K562 (cell line): Measurements from ENCODE around the gene HELLS. TPM values are rescaled to one million over a fixed set of nuclear protein-coding genes. Genes with fewer than 3 reads are reported as not detected.
A peak's percentile ranks its signal among the peaks of the same experiment; 100 is the strongest.

Source experiments
- ATAC-seq: fragments of 200-7000 bp; cut with Tn5 transposase; 3 replicates; pipeline ENCODE4 v1.9.1; 2020; ENCODE audit warnings: moderate library complexity
- BruUV-seq: library from RNA; stranded (reverse); fragments of 400-500 nt; replicated peaks from 2 replicates; lab custom pipeline; 2021; lab: Mats Ljungman, UMichigan
- CTCF ChIA-PET: fragments of 300-600 bp; formaldehyde crosslinking; extraction: SDS; loops from one replicate; lab custom pipeline; 2021; ENCODE audit warnings: low intra/inter-chr PET ratio; lab: Yijun Ruan, JAX
- POLR2A ChIA-PET: fragments of 300-600, 350-650 bp; sonication (Branson Sonifier 250); formaldehyde crosslinking; extraction: SDS; loops from one replicate; lab custom pipeline; 2021; ENCODE audit warnings: antibody characterized with exemption, inconsistent platforms; lab: Yijun Ruan, JAX
- DNase-seq, 4 experiments: peaks; one replicate each; pipeline versions ENCODE4 v3.0.0 to v3.0.0-alpha.2; 2011 to 2018; ENCODE audit warnings: low spot score in 3 of 4, mixed read lengths in 3 of 4; ENCODE audit errors: extremely low read depth in 1 of 4
- FAIRE-seq: peaks from 2 replicates; lab custom pipeline; 2011; peaks lifted over from hg19 to GRCh38; lab: Jason Lieb, UNC
- H2AFZ ChIP-seq: 2 replicates; pipeline ENCODE4 v1.6.0; 2011; ENCODE audit warnings: low read depth, low read length, control low read depth, inconsistent platforms
- H3K27ac ChIP-seq: fragments of 200-600 bp; 3 replicates; pipeline ENCODE4 v1.8.0; 2011; ENCODE audit warnings: low read depth, mild to moderate bottlenecking, control low read depth, inconsistent platforms, low read length, moderate library complexity, mixed read lengths; ENCODE audit errors: extremely low read depth
- H3K27me3 ChIP-seq, 2 experiments: fragments of 300-600 bp in 1 of 2; 2 replicates in 1 of 2; 3 replicates in 1 of 2; pipeline versions ENCODE4 v1.6.0 to v1.8.0; 2011; ENCODE audit warnings: inconsistent platforms in 2 of 2, low read length in 2 of 2, mild to moderate bottlenecking in 1 of 2, mixed read lengths in 1 of 2, moderate library complexity in 1 of 2; ENCODE audit not compliant: control insufficient read depth in 2 of 2, insufficient read depth in 2 of 2
- H3K36me3 ChIP-seq: fragments of 300-600 bp; 3 replicates; pipeline ENCODE4 v1.8.0; 2011; ENCODE audit warnings: mild to moderate bottlenecking, low read length, inconsistent platforms; ENCODE audit not compliant: control insufficient read depth, insufficient read depth
- H3K4me1 ChIP-seq, 2 experiments: fragments of 200-600 bp in 1 of 2; replicated peaks in 1 of 2; 2 replicates in 1 of 2; 3 replicates in 1 of 2; pipeline versions ENCODE4 v1.5.1 to v1.8.0; 2011; ENCODE audit warnings: inconsistent platforms in 2 of 2, low read length in 2 of 2, mild to moderate bottlenecking in 1 of 2, mixed read lengths in 1 of 2, moderate library complexity in 1 of 2; ENCODE audit not compliant: control insufficient read depth in 2 of 2, insufficient read depth in 2 of 2
- H3K4me2 ChIP-seq: 2 replicates; pipeline ENCODE4 v1.6.1; 2011; ENCODE audit warnings: low read length, control low read depth, inconsistent platforms, mixed read lengths; ENCODE audit not compliant: insufficient read depth
- H3K4me3 ChIP-seq: fragments of 200-600 bp; sonication (generic), shearing (Covaris generic); 2 replicates; pipeline ENCODE4 v1.5.1; 2016; ENCODE audit warnings: control low read depth, inconsistent platforms
- H3K79me2 ChIP-seq: fragments of 200-600 bp; 3 replicates; pipeline ENCODE4 v1.8.0; 2011; ENCODE audit warnings: low read length, inconsistent platforms; ENCODE audit not compliant: control insufficient read depth, insufficient read depth
- H3K9ac ChIP-seq, 2 experiments: 2 replicates each; pipeline versions ENCODE4 v1.6.0 to v1.6.1; 2011; ENCODE audit warnings: low read depth in 2 of 2, low read length in 2 of 2, control low read depth in 1 of 2, inconsistent platforms in 1 of 2, mild to moderate bottlenecking in 1 of 2, mixed read lengths in 1 of 2; ENCODE audit not compliant: insufficient read depth in 1 of 2
- H3K9me1 ChIP-seq: one replicate; pipeline ENCODE4 v1.6.0; 2011; ENCODE audit warnings: inconsistent platforms, mild to moderate bottlenecking, low read length, moderate library complexity; ENCODE audit not compliant: control insufficient read depth, insufficient read depth
- H3K9me3 ChIP-seq: replicated peaks from 2 replicates; pipeline ENCODE4 v1.5.1; 2011; ENCODE audit warnings: low read depth, low read length, inconsistent platforms; ENCODE audit not compliant: control insufficient read depth, insufficient read depth
- H4K20me1 ChIP-seq: replicated peaks from 2 replicates; pipeline ENCODE4 v1.6.1; 2011; ENCODE audit warnings: low read length, inconsistent platforms, mixed read lengths; ENCODE audit not compliant: control insufficient read depth, insufficient read depth
- NEUROD1 ChIP-seq: fragments of 150-350 bp; IDR thresholded peaks from 2 replicates; pipeline ENCODE4 v1.6.1; 2014; ENCODE audit warnings: borderline replicate concordance, low read length, low read depth; ENCODE audit not compliant: partially characterized antibody
- PHF8 ChIP-seq: fragments of 200-600 bp; sonication (generic); IDR thresholded peaks from 2 replicates; pipeline ENCODE4 v1.6.1; 2012; ENCODE audit warnings: mixed run types, mild to moderate bottlenecking, inconsistent platforms, low read length, moderate library complexity, borderline replicate concordance
- RAD21 ChIP-seq, 2 experiments: fragments of 250-450 bp in 1 of 2; fragments of 450-650 bp in 1 of 2; sonication (Bioruptor Pico) in 1 of 2; formaldehyde crosslinking in 1 of 2; IDR thresholded peaks in 1 of 2; conservative IDR thresholded peaks in 1 of 2; 2 replicates each; pipeline versions ENCODE4 v1.4.0 to v1.8.0; 2020 to 2022; ENCODE audit warnings: mild to moderate bottlenecking in 2 of 2, moderate library complexity in 1 of 2
- SLC30A9 ChIP-seq: fragments of 250-450 bp; sonication (Bioruptor Pico); IDR thresholded peaks from 2 replicates; pipeline ENCODE4 v1.8.0; 2022; ENCODE audit warnings: mild to moderate bottlenecking, moderate library complexity
- ZNF407 ChIP-seq: fragments of 450-650 bp; IDR thresholded peaks from 2 replicates; pipeline ENCODE4 v1.6.1; 2016; ENCODE audit warnings: low read depth
- WGBS: fragments of 100-300 bp; shearing (Covaris generic); methylation state at CpG from one replicate; pipeline ENCODE4 v1.1.6; 2016; ENCODE audit warnings: low coverage, mixed read lengths; ENCODE audit not compliant: insufficient coverage; ENCODE audit errors: missing lambda C conversion rate; 5-methylcytosine and 5-hydroxymethylcytosine counted together
- in situ Hi-C: fragments of 300-500 bp; cut with MboI; formaldehyde crosslinking; loops from 4 replicates; pipeline ENCODE4 v1.15.0; 2018; ENCODE audit warnings: inconsistent platforms, mixed read lengths
- intact Hi-C: fragments of 100-400 bp; cut with micrococcal nuclease; formaldehyde crosslinking; loops from 2 replicates; pipeline ENCODE4 v1.14.2; 2022
- polyA plus RNA-seq, 8 experiments: library from polyadenylated mRNA; depleted of rRNA in 4 of 8; stranded (reverse) in 5 of 8; unstranded in 3 of 8; fragments of >200 nt; fragmentation: Nextera tagmentation in 2 of 8; fragmentation: Illumina TruSeq in 1 of 8; extraction: Ambion mirVana in 2 of 8; extraction: Trizol in 1 of 8; gene quantifications; 2 replicates each; pipeline versions ENCODE4 v1.2.1 to v1.2.3, GENCODE V29; 2011 to 2014; ENCODE audit warnings: inconsistent platforms in 1 of 8, missing spikeins in 1 of 8
- total RNA-seq, 7 experiments: library from RNA; depleted of rRNA in 6 of 7; stranded (reverse); fragments of >200 nt in 6 of 7; fragmentation: Illumina TruSeq in 2 of 7; extraction: Trizol in 2 of 7; gene quantifications; 2 replicates each; pipeline versions ENCODE4 v1.2.1 to v1.2.3, GENCODE V29; 2011 to 2021; ENCODE audit warnings: low replicate concordance in 1 of 7

HELLS gene
- total and polyA plus RNA-seq, 9 of the 15 experiments (the other 6 are each of a cell fraction or from before 2014, with no cell fraction given) = 8.8 to 52.1 (median 24.7) TPM

DNA sequence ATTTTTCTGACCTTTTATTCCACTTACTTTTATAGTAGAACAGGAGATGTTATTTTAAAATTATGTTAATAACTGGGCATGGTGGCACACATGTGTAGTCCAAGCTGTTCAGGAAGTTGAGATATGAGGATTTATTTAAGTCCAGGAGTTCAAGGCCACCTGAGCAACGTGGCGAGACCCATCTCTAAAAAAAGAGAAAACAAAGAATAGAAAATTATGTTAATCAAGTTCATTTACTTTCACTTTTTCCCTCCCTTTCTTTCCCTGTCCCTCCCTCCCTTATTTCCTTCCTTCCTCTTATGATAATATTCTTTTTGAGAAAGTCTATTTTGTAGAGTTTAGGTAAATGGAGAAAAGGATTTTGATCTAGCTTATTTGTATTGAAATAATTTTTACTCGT lies 48.9 kb upstream of the HELLS start:
- H3K4me2 ChIP-seq = no peak overlapping the region
- CTCF ChIA-PET = no interaction called here
- intact Hi-C loops = no loop called here

GRCh38 chr10:94500063-94500462 lies 45.5 kb upstream of the HELLS start:
- POLR2A ChIA-PET = no interaction called here
- in situ Hi-C loops = no loop called here
- TF ChIP-seq RAD21 (CRISPR knock-in tag; conservative IDR thresholded peaks at IDR 0.05 in 1 of 2, IDR thresholded peaks at IDR 0.05 in 1 of 2) = peak in 1 of 2 experiments; percentile 35; a peak in 2 of 4 replicates
- no peak for TF ChIP-seq PHF8
- TF ChIP-seq SLC30A9 = no peak
- TF ChIP-seq ZNF407 = no peak

More for the DNA sequence above, 48.9 kb upstream of the HELLS start:
- no peaks in the 10 kb centered on the region for H3K36me3 ChIP-seq
- H3K4me3 ChIP-seq = no peak overlapping the region
- no peak for FAIRE-seq
- no peaks in the 10 kb centered on the region for H3K9me3 ChIP-seq
- H2AFZ ChIP-seq = no peak overlapping the region
- no peaks in the 10 kb centered on the region for H4K20me1 ChIP-seq
- ATAC-seq = no peak
- no peak overlapping the region for H3K9ac ChIP-seq
- WGBS = 83% methylated on average over 3 of the region's 3 CpGs
- in situ Hi-C loops = no loop called here
- no peak for TF ChIP-seq NEUROD1
- no peaks in the 10 kb centered on the region for H3K79me2 ChIP-seq
- no peaks in the 10 kb centered on the region for H3K9me1 ChIP-seq
- no peaks in the 10 kb centered on the region for H3K27me3 ChIP-seq
- no peaks in the 10 kb centered on the region for H3K4me1 ChIP-seq
- POLR2A ChIA-PET = no interaction called here
- BruUV-seq = no TSS peak
- DNase-seq = no peak
- H3K27ac ChIP-seq = no peak overlapping the region

More at GRCh38 chr10:94500063-94500462, 45.5 kb upstream of the HELLS start:
- intact Hi-C loops = no loop called here
- H3K9ac ChIP-seq = no peak overlapping the region
- DNase-seq (peak in 1 of 4 experiments; percentile 22), FAIRE-seq (peak; percentile 65), ATAC-seq (peak; percentile 63; the same call in 1 of the 3 replicates)
- CTCF ChIA-PET = no interaction called here
- BruUV-seq = no TSS peak
- H3K27ac ChIP-seq = no peak overlapping the region
- no peaks in the 10 kb centered on the region for H3K9me3 ChIP-seq
- no peaks in the 10 kb centered on the region for H3K79me2 ChIP-seq
- H4K20me1 ChIP-seq = no peaks in the 10 kb centered on the region
- no peak overlapping the region for H3K4me3 ChIP-seq
- H3K9me1 ChIP-seq = no peaks in the 10 kb centered on the region
- H3K4me1 ChIP-seq = no peaks in the 10 kb centered on the region
- no peak overlapping the region for H3K4me2 ChIP-seq
- no peak overlapping the region for H2AFZ ChIP-seq
- no peaks in the 10 kb centered on the region for H3K27me3 ChIP-seq
- 67% methylated on average over 4 of the region's 5 CpGs for WGBS
- no peaks in the 10 kb centered on the region for H3K36me3 ChIP-seq
